ENCODE data around the gene TRERF1. TPM values are rescaled to one million over a fixed set of nuclear protein-coding genes. Genes with fewer than 3 reads are reported as not detected.
"Not testable (repeated sequence)": the region's sequence is repeated elsewhere in the genome, so short reads cannot be mapped to it uniquely, and the experiment has no call there.

TRERF1 gene
- polyA plus RNA-seq, 1 donor, result 7.6 TPM

GRCh38 chr6:42338744-42339222 lies 112.9 kb downstream of the TRERF1 start:
- DNase-seq (ENCODE audit: low read depth), result no peak

- DNase-seq (ENCODE audit: low read depth), result no peak
Measured at GRCh38 chr6:42337985-42338743, 113.6 kb downstream of the TRERF1 start.

- DNase-seq (ENCODE audit: low read depth), result no peak
Measured at GRCh38 chr6:42336431-42336830, 115.3 kb downstream of the TRERF1 start.

- DNase-seq (ENCODE audit: low read depth), result no peak
Measured at GRCh38 chr6:42335896-42336295, 115.8 kb downstream of the TRERF1 start.

- no peak for DNase-seq (ENCODE audit: low read depth)
Measured at GRCh38 chr6:42334870-42335269, 116.9 kb downstream of the TRERF1 start.

- no peak for DNase-seq (ENCODE audit: low read depth)
Measured at GRCh38 chr6:42333612-42334011, 118.1 kb downstream of the TRERF1 start.

- no peak for DNase-seq (ENCODE audit: low read depth)
Measured at GRCh38 chr6:42332916-42333315, 118.8 kb downstream of the TRERF1 start.

GRCh38 chr6:42331019-42331418 lies 120.7 kb downstream of the TRERF1 start:
- DNase-seq (ENCODE audit: low read depth), result no peak

GRCh38 chr6:42326248-42326647 lies 125.5 kb downstream of the TRERF1 start:
- no peak for DNase-seq (ENCODE audit: low read depth)

GRCh38 chr6:42324656-42325324 lies 126.9 kb downstream of the TRERF1 start:
- not testable (repeated sequence) for DNase-seq (ENCODE audit: low read depth)

- DNase-seq (ENCODE audit: low read depth), result no peak
Measured at GRCh38 chr6:42322676-42323075, 129.1 kb downstream of the TRERF1 start.

GRCh38 chr6:42321976-42322375 lies 129.8 kb downstream of the TRERF1 start:
- DNase-seq (ENCODE audit: low read depth), result no peak

GRCh38 chr6:42320762-42321161 lies 131.0 kb downstream of the TRERF1 start:
- DNase-seq (ENCODE audit: low read depth), result no peak

GRCh38 chr6:42318480-42318879 lies 133.2 kb downstream of the TRERF1 start:
- no peak for DNase-seq (ENCODE audit: low read depth)

- DNase-seq (ENCODE audit: low read depth), result no peak
Measured at GRCh38 chr6:42316981-42317380, 134.7 kb downstream of the TRERF1 start.

GRCh38 chr6:42315991-42316970 lies 135.4 kb downstream of the TRERF1 start:
- DNase-seq (ENCODE audit: low read depth), result no peak

- DNase-seq (ENCODE audit: low read depth), result no peak
Measured at GRCh38 chr6:42315259-42315990, 136.3 kb downstream of the TRERF1 start.

- DNase-seq (ENCODE audit: low read depth), result no peak
Measured at GRCh38 chr6:42314571-42315258, 137.0 kb downstream of the TRERF1 start.

GRCh38 chr6:42313941-42314570 lies 137.7 kb downstream of the TRERF1 start:
- DNase-seq (ENCODE audit: low read depth), result no peak

- no peak for DNase-seq (ENCODE audit: low read depth)
Measured at GRCh38 chr6:42313038-42313437, 138.7 kb downstream of the TRERF1 start.

Data from forelimb muscle (tissue), 1 donor.